Adrenal gland (tissue), 12 donors: ENCODE results near the gene GIMAP8. TPM values are rescaled to one million over a fixed set of nuclear protein-coding genes. Genes with fewer than 3 reads are reported as not detected.
A peak's percentile ranks its signal among the peaks of the same experiment; 100 is the strongest.

Experiments used
- DNase-seq, 7 donors: peaks; one replicate each; pipeline ENCODE4 v3.0.0-alpha.2; 2019 to 2020
- H3K27ac ChIP-seq, 5 donors: fragments of 200-600 bp; sonication (generic) in 4 of 5; 1 replicate in 3 of 5; 2 replicates in 2 of 5; pipeline versions ENCODE4 v1.5.1 to v1.8.0; 2016 to 2020; ENCODE audit warnings: mild to moderate bottlenecking in 1 of 5
- H3K27me3 ChIP-seq: fragments of 200-600 bp; 2 replicates; pipeline ENCODE4 v1.8.0; 2021
- H3K36me3 ChIP-seq, 2 donors: fragments of 200-600 bp; replicated peaks in 1 of 2; 1 replicate in 1 of 2; 2 replicates in 1 of 2; pipeline versions ENCODE4 v1.5.1 to v1.8.0; 2018 to 2022
- H3K4me1 ChIP-seq, 2 donors: fragments of 200-600 bp; replicated peaks in 1 of 2; 1 replicate in 1 of 2; 2 replicates in 1 of 2; pipeline versions ENCODE4 v1.5.1 to v1.8.0; 2018 to 2021
- H3K4me3 ChIP-seq, 4 donors: fragments of 200-600 bp; sonication (generic) in 3 of 4; one replicate each; pipeline ENCODE4 v1.5.1; 2016 to 2018
- H3K9me3 ChIP-seq, 3 donors: fragments of 200-600 bp; sonication (generic) in 1 of 3; replicated peaks in 1 of 3; 1 replicate in 2 of 3; 2 replicates in 1 of 3; pipeline versions ENCODE4 v1.5.1 to v1.8.0; 2016 to 2021
- CTCF ChIP-seq, 6 experiments: fragments of 450-650 bp in 4 of 6; fragments of 200-600 bp in 2 of 6; sonication (generic) in 1 of 6; IDR thresholded peaks; 1 replicate in 5 of 6; 2 replicates in 1 of 6; pipeline versions ENCODE4 v1.5.1 to v1.8.0; 2016 to 2021; ENCODE audit warnings: antibody characterized with exemption in 6 of 6, mild to moderate bottlenecking in 2 of 6, moderate library complexity in 1 of 6
- POLR2A ChIP-seq, 2 donors: fragments of 450-650 bp; IDR thresholded peaks; one replicate each; pipeline ENCODE4 v1.6.1; 2017; ENCODE audit warnings: antibody characterized with exemption in 2 of 2, mild to moderate bottlenecking in 2 of 2, moderate library complexity in 1 of 2
- WGBS, 4 donors: extraction: QIAGEN DNeasy Blood & Tissue Kit in 2 of 4; methylation state at CpG; one replicate each; pipeline versions ENCODE4 v1.1.5 to v1.1.7; 2013 to 2017; 5-methylcytosine and 5-hydroxymethylcytosine counted together
- intact Hi-C, 2 donors: fragments of 100-400 bp; cut with DNase I; formaldehyde crosslinking; loops; one replicate each; pipeline versions ENCODE4 v1.14.1 to v1.15.0; 2022 to 2023
- polyA plus RNA-seq, 3 donors: library from polyadenylated mRNA; stranded (reverse); fragments of 200-250 nt in 2 of 3; fragments of 350-450 nt in 1 of 3; fragmentation: Illumina TruSeq in 1 of 3; extraction: RNeasy Lipid Tissue Mini Kit (QIAGEN cat#74804) in 1 of 3; gene quantifications; one replicate each; pipeline ENCODE4 v1.2.3, GENCODE V29; 2013 to 2014
- total RNA-seq, 9 donors: library from RNA; depleted of rRNA in 4 of 9; stranded (reverse); fragments of >200 nt in 4 of 9; fragments of 120-200 nt in 1 of 9; fragmentation: NEBNext Ultra II Directional in 1 of 9; extraction: Animal tissue kit (Norgen Biotek cat#: 25700) in 1 of 9; gene quantifications; one replicate each; pipeline versions ENCODE4 v1.1.0 to v1.2.4, GENCODE V29; 2013 to 2023
- donor health status: healthy with polysubstance abuse.
- donor health status: Bipolar disorder and iron deficiency.
- donor health status: DM: yes; HTN: yes; CAD: no.
- donor health status: DM: no; HTN: no; CAD: no.
- donor health status: DM: no; HTN: no; CAD: no.
- donor health status: DM: yes; HTN: yes; CAD: no.

The GIMAP8 gene
- total and polyA plus RNA-seq, 12 donors: 6.1 to 18.4 (median 9.5) TPM

GRCh38 chr7:150448789-150449147 lies 1.7 kb upstream of the GIMAP8 start:
- peaks cover 6% of the 10 kb centered on the region for H3K27me3 ChIP-seq
- H3K4me3 ChIP-seq: no peak overlapping the region
- H3K27ac ChIP-seq: peak overlapping the region in 1 of 5 donors; percentile 1
- no peaks in the 10 kb centered on the region for H3K36me3 ChIP-seq
- H3K9me3 ChIP-seq: no peaks in the 10 kb centered on the region
- peaks cover 11 to 24% of the 10 kb centered on the region in 2 donors for H3K4me1 ChIP-seq
- DNase-seq: peak; percentile 76 to 92 (median 87)
- intact Hi-C loops: loop anchor here in 1 of 2 donors (10.0 kb wide), 1 partner anchor 306 kb away; no protein-coding TSS in a partner anchor
- WGBS, 4 donors: 0 to 1% (median 1%) methylated on average over 6 of the region's 6 CpGs
- TF ChIP-seq POLR2A (IDR thresholded peaks at IDR 0.05) (no peak), CTCF (IDR thresholded peaks at IDR 0.05) (peak; percentile 78 to 93 (median 85))

- Histone ChIP-seq H3K36me3 (no peaks in the 10 kb centered on the region), H3K27me3 (peaks cover 6% of the 10 kb centered on the region), H3K9me3 (no peaks in the 10 kb centered on the region), H3K27ac (peak overlapping the region in 2 of 5 donors; percentile 1 to 84), H3K4me1 (peaks cover 11 to 24% of the 10 kb centered on the region in 2 donors), H3K4me3 (no peak overlapping the region)
- no peak for TF ChIP-seq CTCF (IDR thresholded peaks at IDR 0.05)
- TF ChIP-seq POLR2A (IDR thresholded peaks at IDR 0.05): no peak
- DNase-seq: no peak
- intact Hi-C loops: loop anchor here in 1 of 2 donors (10.0 kb wide), 1 partner anchor 305 kb away; no protein-coding TSS in a partner anchor
- 70 to 78% (median 75%) methylated on average over 5 to 11 of the region's 11 CpGs for WGBS, 4 donors
These were observed 1.1 kb upstream of the GIMAP8 start for GRCh38 chr7:150449206-150449952.

GRCh38 chr7:150451097-150451793 lies 815 bp downstream of the GIMAP8 start:
- peak in 6 of 7 donors; percentile 44 to 73 (median 50) for DNase-seq
- Histone ChIP-seq H3K4me1 (peaks cover 7 to 21% of the 10 kb centered on the region in 2 donors), H3K4me3 (peak overlapping the region in 1 of 4 donors; percentile 52), H3K36me3 (no peaks in the 10 kb centered on the region), H3K27ac (peak overlapping the region in 4 of 5 donors; percentile 10 to 84 (median 58)), H3K27me3 (peaks cover 6% of the 10 kb centered on the region), H3K9me3 (no peaks in the 10 kb centered on the region)
- no peak for TF ChIP-seq CTCF (IDR thresholded peaks at IDR 0.05)
- TF ChIP-seq POLR2A (IDR thresholded peaks at IDR 0.05): no peak
- 49 to 62% (median 54%) methylated on average over 10 to 19 of the region's 19 CpGs for WGBS, 4 donors
- intact Hi-C loops: loop anchor here in 1 of 2 donors (10.0 kb wide), 1 partner anchor 294 kb away; no protein-coding TSS in a partner anchor

GRCh38 chr7:150451833-150452461 lies 1.5 kb downstream of the GIMAP8 start:
- Histone ChIP-seq H3K4me1 (peaks cover 2 to 14% of the 10 kb centered on the region in 2 donors), H3K36me3 (no peaks in the 10 kb centered on the region), H3K27ac (peak overlapping the region in 3 of 5 donors; percentile 23 to 84 (median 51)), H3K4me3 (peak overlapping the region in 1 of 4 donors; percentile 52), H3K27me3 (peaks cover 6% of the 10 kb centered on the region), H3K9me3 (no peaks in the 10 kb centered on the region)
- WGBS, 4 donors: 44 to 48% (median 45%) methylated on average over 8 of the region's 8 CpGs
- DNase-seq: peak in 1 of 7 donors; percentile 38
- intact Hi-C loops: loop anchor here in 1 of 2 donors (10.0 kb wide), 1 partner anchor 293 kb away; no protein-coding TSS in a partner anchor
- TF ChIP-seq POLR2A (IDR thresholded peaks at IDR 0.05) (no peak), CTCF (IDR thresholded peaks at IDR 0.05) (no peak)
